NCI-H345 treated with DMSO at 0.1 percent for 48 hours (cell line): ENCODE results near the gene SLC2A8.

Source experiments
- DNase-seq: peaks from one replicate; lab custom pipeline; 2025; ENCODE audit not compliant: unreplicated experiment; lab: John Stamatoyannopoulos, UW

The SLC2A8 gene

GRCh38 chr9:127428348-127428747 lies 31.4 kb downstream of the SLC2A8 start:
- no peak for DNase-seq

GRCh38 chr9:127430415-127430814 lies 33.4 kb downstream of the SLC2A8 start:
- no peak for DNase-seq

GRCh38 chr9:127437497-127438264 lies 40.7 kb downstream of the SLC2A8 start:
- no peak for DNase-seq

- no peak for DNase-seq
These were observed 41.4 kb downstream of the SLC2A8 start for GRCh38 chr9:127438394-127438793.

- no peak for DNase-seq
These were observed 47.4 kb downstream of the SLC2A8 start for GRCh38 chr9:127444283-127444920.

- DNase-seq: no peak
These were observed 48.2 kb downstream of the SLC2A8 start for GRCh38 chr9:127444921-127445850.

GRCh38 chr9:127445851-127446712 lies 49.1 kb downstream of the SLC2A8 start:
- no peak for DNase-seq

- no peak for DNase-seq
These were observed 49.9 kb downstream of the SLC2A8 start for GRCh38 chr9:127446713-127447415.

- no peak for DNase-seq
These were observed 50.6 kb downstream of the SLC2A8 start for GRCh38 chr9:127447416-127448111.

GRCh38 chr9:127448112-127448805 lies 51.3 kb downstream of the SLC2A8 start:
- DNase-seq: no peak

GRCh38 chr9:127449332-127449966 lies 52.5 kb downstream of the SLC2A8 start:
- DNase-seq: no peak

GRCh38 chr9:127450243-127450760 lies 53.3 kb downstream of the SLC2A8 start:
- DNase-seq: no peak

GRCh38 chr9:127450830-127451607 lies 54.0 kb downstream of the SLC2A8 start, which contains the start of the genes LRSAM1 and RPL12:
Gene LRSAM1 (plus strand): TSS chr9:127451510. CDS start chr9:127454528, 3,018 bp downstream.
Gene RPL12 (minus strand): TSS chr9:127451406. CDS start chr9:127451317, 89 bp downstream.
- peak; percentile 92 for DNase-seq

GRCh38 chr9:127451608-127451857 lies 54.6 kb downstream of the SLC2A8 start:
- DNase-seq: no peak

- no peak for DNase-seq
These were observed 55.1 kb downstream of the SLC2A8 start for GRCh38 chr9:127451858-127452656.

- DNase-seq: no peak
These were observed 55.7 kb downstream of the SLC2A8 start for GRCh38 chr9:127452691-127453090.
